ENCODE results near the gene INTS6.

The INTS6 gene

DNA sequence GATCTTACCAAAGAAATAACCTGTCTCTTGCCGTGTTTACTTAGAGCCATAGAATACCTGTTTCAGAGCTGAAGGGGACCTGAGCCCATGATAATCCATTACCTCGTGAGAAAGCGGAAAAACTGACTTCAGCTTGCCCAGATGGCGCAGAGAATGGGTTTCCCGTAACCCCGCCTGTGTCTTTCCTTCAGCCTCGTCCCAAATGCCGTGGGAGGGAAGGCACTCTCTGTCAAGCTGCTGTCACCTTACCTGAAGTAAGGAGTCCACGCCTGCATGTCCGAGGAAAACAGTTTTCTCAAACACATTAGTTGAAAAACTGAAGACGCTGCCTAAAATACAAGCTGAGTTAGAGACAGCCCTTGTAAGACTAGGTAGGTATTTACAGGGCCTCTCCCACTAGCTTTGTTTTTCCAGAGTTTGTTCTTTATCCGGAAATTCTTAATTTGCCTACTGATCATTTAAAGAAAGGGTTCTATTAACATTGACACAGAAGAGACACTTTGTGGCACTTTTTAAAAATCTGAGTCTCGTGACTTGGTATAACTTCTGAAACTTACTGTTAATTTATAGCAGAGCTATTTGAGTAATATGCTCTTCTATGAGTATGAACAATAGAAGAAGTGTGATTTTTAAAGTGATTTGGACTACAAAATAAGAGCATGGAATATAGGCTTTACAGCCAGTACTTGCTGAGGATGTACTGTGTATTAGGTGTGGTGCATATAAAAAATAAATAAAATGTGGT is 1.3 kb upstream of the INTS6 start:
- intact Hi-C loops (cut with DNase I; ENCODE audit: low total_unique reads): loop anchor here (2.0 to 10.0 kb wide), 5 partner anchors 131 to 1201 kb away; partner anchors contain the start of genes ALG11, ATP7B, SUGT1 and WDFY2
- TF ChIP-seq, protein P1, sequence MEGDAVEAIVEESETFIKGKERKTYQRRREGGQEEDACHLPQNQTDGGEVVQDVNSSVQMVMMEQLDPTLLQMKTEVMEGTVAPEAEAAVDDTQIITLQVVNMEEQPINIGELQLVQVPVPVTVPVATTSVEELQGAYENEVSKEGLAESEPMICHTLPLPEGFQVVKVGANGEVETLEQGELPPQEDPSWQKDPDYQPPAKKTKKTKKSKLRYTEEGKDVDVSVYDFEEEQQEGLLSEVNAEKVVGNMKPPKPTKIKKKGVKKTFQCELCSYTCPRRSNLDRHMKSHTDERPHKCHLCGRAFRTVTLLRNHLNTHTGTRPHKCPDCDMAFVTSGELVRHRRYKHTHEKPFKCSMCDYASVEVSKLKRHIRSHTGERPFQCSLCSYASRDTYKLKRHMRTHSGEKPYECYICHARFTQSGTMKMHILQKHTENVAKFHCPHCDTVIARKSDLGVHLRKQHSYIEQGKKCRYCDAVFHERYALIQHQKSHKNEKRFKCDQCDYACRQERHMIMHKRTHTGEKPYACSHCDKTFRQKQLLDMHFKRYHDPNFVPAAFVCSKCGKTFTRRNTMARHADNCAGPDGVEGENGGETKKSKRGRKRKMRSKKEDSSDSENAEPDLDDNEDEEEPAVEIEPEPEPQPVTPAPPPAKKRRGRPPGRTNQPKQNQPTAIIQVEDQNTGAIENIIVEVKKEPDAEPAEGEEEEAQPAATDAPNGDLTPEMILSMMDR (IDR thresholded peaks at IDR 0.05): no peak
- no peaks in the 10 kb centered on the region for H3K27me3 ChIP-seq
- H3K36me3 ChIP-seq: peaks cover 14 to 26% (median 16%) of the 10 kb centered on the region in 3 donors
- peak overlapping the region; percentile 83 to 97 for H3K4me3 ChIP-seq
- peak in 1 of 2 donors; percentile 42 for DNase-seq
- H3K9me3 ChIP-seq: no peaks in the 10 kb centered on the region
- peak overlapping the region; percentile 93 to 98 for H3K27ac ChIP-seq
- peaks cover 0 to 26% (median 11%) of the 10 kb centered on the region in 4 donors for H3K4me1 ChIP-seq

DNA sequence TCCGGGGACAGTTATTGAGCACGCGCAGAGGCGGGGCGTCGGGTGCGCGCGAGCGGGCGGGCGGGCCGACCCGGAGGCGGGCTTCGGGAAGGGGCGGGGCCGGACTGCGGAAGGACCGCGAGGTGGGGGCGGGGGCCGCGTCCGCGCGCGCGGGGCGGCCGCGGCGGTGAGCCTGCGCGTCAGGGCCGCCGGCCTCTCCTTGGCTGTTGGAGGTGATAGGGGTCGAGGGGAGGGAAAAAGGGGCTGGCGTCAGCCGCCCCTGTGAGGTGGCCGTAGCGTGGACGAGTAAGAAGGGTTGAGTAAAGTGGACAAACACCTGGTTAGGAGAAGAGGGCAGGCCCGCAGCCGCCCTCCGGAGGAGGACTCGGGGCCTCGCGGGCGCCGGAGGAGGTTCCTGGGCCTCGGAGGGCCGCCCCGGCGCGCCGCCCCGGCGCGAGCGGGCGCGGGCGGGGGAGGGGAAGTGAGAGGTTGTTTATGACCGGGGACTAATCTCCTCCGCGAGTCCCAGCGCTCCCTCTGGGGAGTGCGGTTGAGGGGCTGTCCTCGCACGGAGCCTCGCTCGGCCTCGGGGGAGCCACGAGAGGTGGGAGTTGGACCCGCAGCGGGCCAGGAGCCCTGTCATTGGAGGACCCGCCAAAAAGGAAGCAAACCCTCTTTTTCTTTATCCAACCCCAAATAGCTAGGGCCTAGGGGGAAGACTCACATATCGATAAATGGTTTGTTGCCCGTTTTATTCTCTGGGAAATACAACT is 547 bp upstream of the INTS6 start:
- H3K4me1 ChIP-seq: peaks cover 0 to 32% (median 11%) of the 10 kb centered on the region in 4 donors
- H3K4me3 ChIP-seq: peak overlapping the region; percentile 83 to 97
- no peaks in the 10 kb centered on the region for H3K27me3 ChIP-seq
- peaks cover 14 to 26% (median 16%) of the 10 kb centered on the region in 3 donors for H3K36me3 ChIP-seq
- H3K9me3 ChIP-seq: no peaks in the 10 kb centered on the region
- intact Hi-C loops (cut with DNase I; ENCODE audit: low total_unique reads): loop anchor here (2.0 to 10.0 kb wide), 5 partner anchors 131 to 1201 kb away; partner anchors contain the start of genes ALG11, ATP7B, SUGT1 and WDFY2
- peak overlapping the region; percentile 93 to 98 for H3K27ac ChIP-seq
- peak; percentile 83 to 90 for DNase-seq
- TF ChIP-seq, protein P1 (IDR thresholded peaks at IDR 0.05): peak in 1 of 2 experiments; percentile 15

DNA sequence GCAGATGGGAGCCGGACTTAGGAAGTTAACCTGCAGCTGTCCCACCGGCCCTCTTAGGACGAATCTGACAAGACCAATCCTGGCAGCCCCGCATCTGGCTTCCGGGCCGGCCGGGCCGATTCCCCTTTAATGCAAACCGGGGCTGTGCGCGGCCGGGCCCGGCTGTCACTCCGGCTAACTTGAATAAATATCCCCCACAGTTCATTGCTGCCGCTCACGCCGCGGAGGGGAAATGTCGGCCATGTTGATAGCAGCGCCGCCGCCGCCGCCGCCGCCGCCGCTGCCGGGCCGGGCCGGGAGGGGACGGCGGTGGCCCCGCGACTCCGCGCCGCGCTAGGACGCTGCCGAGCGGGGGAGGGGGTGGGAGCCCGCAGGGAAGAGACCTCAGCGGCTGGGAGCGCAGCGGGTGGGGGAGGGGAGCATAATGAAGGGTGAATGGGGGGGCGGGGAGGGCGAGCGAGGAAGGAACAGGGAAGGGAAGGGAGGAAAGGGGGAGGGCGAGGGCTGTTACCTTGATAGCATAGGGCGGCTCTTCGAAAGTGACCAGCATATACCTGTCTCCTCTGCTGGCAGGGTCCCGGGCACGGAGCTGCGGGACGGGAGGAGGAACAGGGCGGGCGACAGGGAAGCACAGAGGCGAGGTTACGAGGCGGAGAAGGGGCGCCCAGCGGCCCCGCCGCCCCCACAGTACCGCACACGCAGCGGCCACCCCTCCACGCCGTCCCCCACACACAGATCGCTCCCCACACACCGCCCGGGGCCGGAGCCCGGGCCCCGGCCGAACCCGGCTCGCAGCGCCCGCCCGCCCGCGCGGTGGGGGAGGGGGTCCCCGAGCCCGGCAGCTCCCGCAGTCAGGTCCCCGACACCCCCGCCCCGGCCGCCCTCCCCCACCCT is 1.1 kb downstream of the INTS6 start:
- peak; percentile 87 to 91 for DNase-seq
- peak overlapping the region; percentile 85 to 97 for H3K4me3 ChIP-seq
- H3K27ac ChIP-seq: peak overlapping the region; percentile 97 to 100
- peaks cover 14 to 26% (median 15%) of the 10 kb centered on the region in 3 donors for H3K36me3 ChIP-seq
- H3K9me3 ChIP-seq: no peaks in the 10 kb centered on the region
- H3K27me3 ChIP-seq: no peaks in the 10 kb centered on the region
- intact Hi-C loops (cut with DNase I; ENCODE audit: low total_unique reads): loop anchor here (2.0 to 10.0 kb wide), 5 partner anchors 133 to 1203 kb away; partner anchors contain the start of genes ALG11, ATP7B, SUGT1 and WDFY2
- H3K4me1 ChIP-seq: peaks cover 0 to 32% (median 11%) of the 10 kb centered on the region in 4 donors
- TF ChIP-seq, protein P1 (IDR thresholded peaks at IDR 0.05): no peak

DNA sequence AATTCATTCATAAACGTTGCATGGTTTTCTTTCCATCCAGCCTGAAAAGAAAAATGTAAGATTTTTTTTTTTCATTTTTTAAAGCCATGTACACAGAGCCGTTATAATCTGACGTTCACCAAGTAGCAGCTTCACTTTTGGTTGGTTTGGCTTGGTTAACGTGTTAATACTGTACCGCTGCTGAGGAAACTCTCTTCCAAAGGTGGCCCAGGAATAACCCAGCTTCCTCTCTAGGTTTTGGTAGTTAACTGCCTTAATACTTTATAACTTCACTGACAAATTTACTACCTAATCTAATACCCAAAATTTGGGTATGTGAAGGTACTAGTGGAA is 1.7 kb downstream of the INTS6 start:
- no peaks in the 10 kb centered on the region for H3K9me3 ChIP-seq
- DNase-seq: no peak
- TF ChIP-seq, protein P1 (IDR thresholded peaks at IDR 0.05): no peak

DNA sequence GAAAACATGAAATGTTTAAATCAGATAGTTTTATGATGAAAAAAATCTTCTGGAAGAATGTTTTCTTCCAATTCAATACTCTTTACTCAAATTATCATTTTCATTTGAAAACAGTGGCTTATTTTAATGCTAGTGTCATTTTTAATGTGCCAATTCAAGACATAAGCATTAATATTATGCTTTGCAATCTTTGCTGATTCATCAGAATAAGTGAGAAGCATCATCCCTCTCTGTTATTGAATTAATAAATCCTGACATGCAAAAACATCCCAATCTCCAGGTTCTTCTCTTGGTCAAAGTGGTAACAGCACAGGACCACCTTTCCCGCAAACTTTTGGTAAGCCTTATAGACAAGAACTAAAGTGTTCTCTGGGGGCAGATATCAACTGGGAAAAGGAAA is 3.8 kb downstream of the INTS6 start:
- Histone ChIP-seq H3K36me3 (peaks cover 0 to 12% (median 6%) of the 10 kb centered on the region in 3 donors), H3K27me3 (no peaks in the 10 kb centered on the region), H3K27ac (peak overlapping the region in 1 of 2 donors; percentile 100), H3K9me3 (no peaks in the 10 kb centered on the region), H3K4me3 (no peak overlapping the region), H3K4me1 (peaks cover 0 to 25% (median 11%) of the 10 kb centered on the region in 4 donors)
- intact Hi-C loops (cut with DNase I; ENCODE audit: low total_unique reads): no loop called here
- DNase-seq: no peak
- TF ChIP-seq, protein P1 (IDR thresholded peaks at IDR 0.05): no peak

More for the DNA sequence above, 1.7 kb downstream of the INTS6 start:
- peak overlapping the region; percentile 97 to 100 for H3K27ac ChIP-seq
- peak overlapping the region; percentile 85 to 97 for H3K4me3 ChIP-seq
- intact Hi-C loops (cut with DNase I; ENCODE audit: low total_unique reads): loop anchor here (10.0 kb wide), 3 partner anchors 284 to 1204 kb away; partner anchors contain the start of genes ALG11, ATP7B and SUGT1
- H3K4me1 ChIP-seq: peaks cover 0 to 32% (median 11%) of the 10 kb centered on the region in 4 donors
- H3K36me3 ChIP-seq: peaks cover 9 to 20% (median 13%) of the 10 kb centered on the region in 3 donors
- no peaks in the 10 kb centered on the region for H3K27me3 ChIP-seq

Measured in tibial artery (tissue), 4 donors.